MV-4-11 (cell line): ENCODE measurements around the gene CD14.
"Not testable (repeated sequence)": the region's sequence is repeated elsewhere in the genome, so short reads cannot be mapped to it uniquely, and the experiment has no call there.

ENCODE experiments used
- DNase-seq: peaks from one replicate; lab custom pipeline; 2025; lab: John Stamatoyannopoulos, UW

Gene CD14

DNA sequence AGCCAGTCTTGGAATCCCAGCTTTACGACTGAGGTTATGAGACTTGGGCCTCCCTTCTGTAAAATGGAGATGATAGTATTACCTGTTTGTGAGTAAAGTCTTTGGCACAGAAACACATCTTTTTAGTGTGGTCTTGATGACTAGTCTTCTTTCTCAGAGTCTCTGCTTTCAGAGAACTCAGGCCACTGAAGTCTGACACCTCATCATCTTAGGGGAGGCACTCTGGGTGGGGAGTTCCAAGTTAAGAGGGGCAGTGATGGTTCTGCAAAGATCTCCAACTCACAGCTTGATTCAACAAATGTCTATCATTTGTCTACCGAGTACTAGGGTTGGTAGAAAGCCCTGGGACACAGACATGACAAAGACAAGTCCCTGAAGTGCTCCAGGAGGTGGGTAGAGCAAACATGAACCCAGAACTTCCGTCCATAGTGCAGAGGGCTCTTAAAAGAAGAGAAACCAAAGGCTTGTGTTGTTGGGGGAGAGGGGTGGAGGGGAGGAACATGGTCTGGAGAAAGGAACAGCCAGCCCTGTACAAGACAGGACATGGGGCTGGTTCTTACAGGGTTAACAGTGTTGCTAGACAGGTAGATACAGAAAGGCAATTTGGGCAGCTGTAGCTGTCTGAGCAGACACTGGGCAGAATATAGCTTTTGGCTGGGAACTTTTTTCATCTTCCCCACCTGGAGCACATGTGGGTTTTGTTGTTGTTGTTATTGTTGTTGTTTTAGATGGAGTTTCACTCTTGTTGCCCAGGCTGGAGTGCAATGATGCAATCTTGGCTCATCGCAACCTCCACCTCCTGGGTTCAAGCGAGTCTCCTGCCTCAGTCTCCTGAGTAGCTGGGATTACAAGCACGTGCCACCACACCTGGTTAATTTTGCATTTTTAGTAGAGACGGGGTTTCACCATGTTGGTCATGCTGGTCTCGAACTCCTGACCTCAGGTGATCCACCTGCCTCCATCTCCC, 2.6 kb upstream of the CD14 start:
- DNase-seq = no peak

DNA sequence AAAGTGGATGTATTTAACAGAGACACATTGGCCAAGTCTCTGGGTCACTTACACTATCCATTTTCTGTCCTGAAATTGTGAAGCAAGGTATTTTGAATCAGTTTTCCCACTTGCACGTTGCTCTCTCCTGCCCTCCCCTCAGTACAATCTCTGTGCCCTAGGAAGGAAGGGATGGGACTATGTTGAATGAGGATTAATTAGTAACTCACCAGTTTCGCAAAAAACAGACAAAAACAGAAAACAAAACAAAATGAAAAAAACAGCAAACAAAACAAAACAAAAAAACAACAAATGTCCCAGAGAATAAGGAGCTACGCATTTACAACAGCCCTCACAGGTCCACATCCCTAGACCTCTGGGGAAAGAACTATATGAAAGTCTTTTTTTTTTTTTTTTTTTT, 1.1 kb upstream of the CD14 start:
- no peak for DNase-seq

DNA sequence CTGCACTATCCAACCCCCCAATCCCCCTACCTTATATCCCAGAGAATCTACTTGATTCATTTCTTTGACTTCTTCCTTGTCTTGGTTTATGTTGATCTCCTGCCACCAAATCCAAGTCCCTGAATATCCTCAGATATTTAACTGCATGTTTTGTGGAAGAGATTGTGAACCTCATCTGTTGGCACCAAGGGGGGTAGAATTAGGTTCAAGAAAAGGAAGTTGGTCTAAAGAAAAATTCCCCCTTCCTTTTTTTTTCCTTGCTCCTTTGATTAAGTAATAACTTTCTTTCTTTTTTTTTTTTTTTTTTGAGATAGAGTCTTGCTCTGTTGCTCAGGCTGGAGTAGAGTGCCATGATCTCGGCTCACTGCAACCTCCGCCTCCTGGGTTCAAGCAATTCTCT, 526 bp upstream of the CD14 start:
- peak; percentile 59 for DNase-seq

DNA sequence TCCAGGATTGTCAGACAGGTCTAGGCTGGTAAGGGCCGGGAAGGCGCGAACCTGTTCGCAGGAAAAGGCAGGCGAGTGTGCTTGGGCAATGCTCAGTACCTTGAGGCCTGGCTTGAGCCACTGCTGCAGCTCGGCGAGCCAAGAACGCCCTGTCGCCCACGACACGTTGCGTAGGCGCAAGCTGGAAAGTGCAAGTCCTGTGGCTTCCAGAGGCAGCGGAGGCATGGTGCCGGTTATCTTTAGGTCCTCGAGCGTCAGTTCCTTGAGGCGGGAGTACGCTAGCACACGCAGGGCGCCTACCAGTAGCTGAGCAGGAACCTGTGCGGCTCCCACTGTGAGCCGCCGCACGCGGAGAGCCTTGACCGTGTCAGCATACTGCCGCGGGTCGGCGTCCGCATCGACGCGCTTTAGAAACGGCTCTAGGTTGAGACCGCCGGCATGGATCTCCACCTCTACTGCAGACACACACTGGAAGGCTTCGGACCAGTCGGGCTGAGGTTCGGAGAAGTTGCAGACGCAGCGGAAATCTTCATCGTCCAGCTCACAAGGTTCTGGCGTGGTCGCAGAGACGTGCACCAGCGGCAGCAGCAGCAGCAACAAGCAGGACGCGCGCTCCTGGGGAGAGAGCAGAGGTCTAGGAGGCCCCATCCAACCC, 482 bp downstream of the CD14 start:
- peak; percentile 47 for DNase-seq

DNA sequence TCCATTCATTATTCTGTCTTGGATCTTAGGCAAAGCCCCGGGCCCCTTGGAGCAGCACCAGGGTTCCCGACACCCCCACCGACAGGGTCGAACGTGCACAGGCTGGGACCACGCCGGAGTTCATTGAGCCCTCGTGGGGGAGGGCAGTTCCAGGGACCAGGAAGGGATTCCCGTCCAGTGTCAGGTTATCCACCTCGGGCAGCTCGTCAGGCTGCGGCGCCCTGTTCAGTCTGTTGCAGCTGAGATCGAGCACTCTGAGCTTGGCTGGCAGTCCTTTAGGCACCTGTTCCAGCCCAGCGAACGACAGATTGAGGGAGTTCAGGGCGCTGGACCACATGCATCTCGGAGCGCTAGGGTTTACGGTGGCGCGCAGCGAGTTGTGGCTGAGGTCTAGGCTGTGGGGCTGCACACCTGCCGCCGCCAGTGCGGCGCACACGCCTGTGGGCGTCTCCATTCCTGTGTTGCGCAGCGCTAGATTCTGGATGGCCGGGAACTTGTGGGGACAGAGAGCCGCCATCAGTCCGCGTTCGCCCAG, 1.1 kb downstream of the CD14 start:
- DNase-seq = no peak

DNA sequence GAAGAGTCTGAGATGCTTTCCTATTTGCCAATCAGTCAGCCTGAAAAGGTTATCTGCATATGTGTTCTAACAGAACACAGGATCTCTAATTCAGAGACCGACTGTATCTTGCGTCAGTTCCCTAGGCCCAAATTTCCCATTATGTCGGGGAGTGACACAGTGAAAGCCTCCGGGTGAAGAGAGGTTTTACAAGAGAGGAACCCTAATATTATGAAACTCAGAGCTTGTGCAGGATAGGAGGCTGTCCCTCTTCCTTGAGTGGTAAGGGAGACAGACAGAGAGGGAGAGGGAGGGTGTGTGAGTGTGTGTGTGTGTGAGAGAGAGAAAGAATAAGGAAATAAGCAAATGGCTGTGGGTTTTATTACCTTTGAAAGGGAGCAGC, 1.9 kb downstream of the CD14 start:
- DNase-seq = peak; percentile 55

DNA sequence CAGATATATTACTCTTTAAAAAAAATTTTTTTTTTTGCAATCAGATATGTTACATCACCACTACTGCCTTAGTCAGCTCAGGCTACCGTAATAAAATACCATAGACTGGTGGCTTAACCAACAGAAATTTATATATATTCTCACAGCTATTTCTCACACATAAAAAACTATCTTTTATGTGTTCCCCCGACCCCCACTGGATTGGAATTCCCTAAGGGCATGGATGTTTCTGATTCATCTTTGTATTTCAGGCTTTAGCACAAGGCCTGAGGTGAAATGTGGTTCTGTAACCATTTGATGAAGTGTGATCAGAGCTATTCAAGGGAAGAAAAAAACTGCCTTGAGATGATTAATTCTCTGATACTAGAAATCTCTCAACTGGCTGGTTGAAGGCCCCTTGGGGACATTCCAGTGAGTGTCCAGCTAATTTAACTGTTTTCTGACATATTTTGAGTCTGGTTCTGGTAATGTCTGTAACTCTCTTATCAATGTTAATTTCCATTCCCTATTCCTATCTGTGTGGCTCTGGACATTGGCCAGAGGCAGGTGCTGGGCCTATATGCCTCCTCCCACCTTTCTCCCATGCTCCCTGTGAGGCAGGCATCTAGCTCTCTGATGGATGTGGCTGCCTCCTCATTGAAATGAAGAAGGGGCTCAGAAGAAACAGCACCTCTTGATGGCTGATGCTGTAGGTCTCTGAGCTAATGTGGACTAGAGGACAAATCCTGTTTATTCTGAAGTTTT, 2.5 kb downstream of the CD14 start:
- DNase-seq = no peak

DNA sequence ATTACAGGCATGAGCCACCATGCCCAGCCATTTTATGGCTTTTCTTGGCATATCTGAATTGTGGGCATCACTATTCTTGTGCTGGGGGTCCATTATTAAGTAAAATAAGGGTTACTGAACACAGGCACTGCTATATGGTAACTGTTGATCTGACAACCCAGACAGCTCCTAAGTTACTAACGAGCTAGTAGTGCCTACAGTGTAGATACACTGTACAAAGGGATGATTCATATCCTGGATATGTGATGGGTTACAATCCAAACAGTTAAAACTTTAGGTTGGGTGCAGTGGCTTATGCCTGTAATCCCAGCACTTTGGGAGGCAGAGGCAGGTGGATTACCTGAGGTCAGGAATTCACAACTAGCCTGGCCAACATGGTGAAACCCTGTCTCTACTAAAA, 4.3 kb downstream of the CD14 start:
- no peak for DNase-seq

DNA sequence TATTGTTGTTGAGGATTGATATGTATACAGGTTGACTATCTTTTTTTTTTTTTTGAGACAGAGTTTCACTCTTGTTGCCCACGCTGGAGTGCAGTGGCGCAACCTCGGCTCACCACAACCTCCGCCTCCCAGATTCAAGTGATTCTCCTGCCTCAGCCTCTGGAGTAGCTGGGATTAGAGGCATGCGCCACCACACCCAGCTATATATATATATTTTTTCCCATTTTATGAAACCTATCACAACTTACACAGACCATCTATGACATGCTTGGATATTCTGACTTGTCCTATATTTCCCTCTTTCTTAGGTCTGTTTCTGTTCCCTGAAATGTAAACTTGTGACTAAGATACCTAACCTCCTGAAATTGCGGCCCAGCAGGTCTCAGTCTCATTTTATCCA, 5.0 kb downstream of the CD14 start:
- peak; percentile 2 for DNase-seq

DNA sequence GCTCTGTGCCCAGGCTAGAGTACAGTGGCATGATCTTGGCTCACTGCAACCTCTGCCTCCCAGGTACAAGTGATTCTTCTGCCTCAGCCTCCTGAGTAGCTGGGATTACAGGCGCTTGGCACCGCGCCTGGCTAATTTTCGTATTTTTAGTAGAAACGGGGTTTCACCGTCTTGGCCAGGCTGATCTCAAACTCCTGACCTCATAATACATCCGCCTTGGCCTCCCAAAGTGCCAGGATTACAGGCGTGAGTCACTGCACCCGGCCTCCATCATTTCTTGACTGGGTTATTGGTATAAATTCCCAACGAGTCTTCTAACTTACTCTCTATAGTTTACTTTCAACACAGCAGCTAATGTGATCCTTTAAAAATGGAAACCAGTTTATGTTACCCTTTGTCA, 8.1 kb downstream of the CD14 start:
- not testable (repeated sequence) for DNase-seq

DNA sequence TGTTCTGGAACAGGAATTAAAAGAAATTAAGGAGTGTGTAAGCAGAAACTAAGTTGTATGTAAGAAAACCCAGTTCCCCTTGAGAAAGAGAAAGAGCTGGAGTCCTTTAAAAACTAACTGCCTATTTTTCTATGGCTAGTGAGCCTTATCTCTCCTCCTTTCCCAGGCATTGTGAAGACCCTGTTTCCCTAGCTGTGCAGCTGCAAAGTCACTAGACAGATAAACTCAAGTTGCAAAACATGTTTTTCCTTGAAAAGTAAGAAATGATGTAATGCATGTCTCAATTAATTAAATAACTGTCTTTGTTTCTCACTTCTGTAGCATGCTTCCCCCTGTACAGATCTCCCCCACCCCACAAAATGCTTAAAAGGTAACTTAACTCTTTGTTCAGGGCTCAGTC, 9.9 kb downstream of the CD14 start:
- not testable (repeated sequence) for DNase-seq

DNA sequence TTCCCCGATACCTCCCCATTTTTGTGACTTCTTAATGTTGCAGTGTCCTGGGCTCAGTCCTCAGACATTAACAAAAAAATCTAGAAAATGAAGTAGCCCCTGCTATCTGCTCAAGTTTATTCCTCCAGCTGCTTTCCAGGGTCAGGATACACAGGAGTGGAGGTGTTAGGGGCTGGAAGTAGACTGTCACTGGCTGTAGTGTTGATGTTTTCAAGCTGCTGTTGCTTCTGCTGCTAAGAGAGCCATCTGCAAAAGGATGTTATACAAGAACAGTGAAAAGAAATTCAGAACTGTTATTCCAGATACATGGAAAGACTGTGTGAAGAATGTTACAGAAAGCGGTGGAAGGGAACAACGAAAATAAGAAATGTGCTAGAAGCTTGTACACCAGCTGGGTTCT, 10.7 kb downstream of the CD14 start:
- DNase-seq = no peak

DNA sequence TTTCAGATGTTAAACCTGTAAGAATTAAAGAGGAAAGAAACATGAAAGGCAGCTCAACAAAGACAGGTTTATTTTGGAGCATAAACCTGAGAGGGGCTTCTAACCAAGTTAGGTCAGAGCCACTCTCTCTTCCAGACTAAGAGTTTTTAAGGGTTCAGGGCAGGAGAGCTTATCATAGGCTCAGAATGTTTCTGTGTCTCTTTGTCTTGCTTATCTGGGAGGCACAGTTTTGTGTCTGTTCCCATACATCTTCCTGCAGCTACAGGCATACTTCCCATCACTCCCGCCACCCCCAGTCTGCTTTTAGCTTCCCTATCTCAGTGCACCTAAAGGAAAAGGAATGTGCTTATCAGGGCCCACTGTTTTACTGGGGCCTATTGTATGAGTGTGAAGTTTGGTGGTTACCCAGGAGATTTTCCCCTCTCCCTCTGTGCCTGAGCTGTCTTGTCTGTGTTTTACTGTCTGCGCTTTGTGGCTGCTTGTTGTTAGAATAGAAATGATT, 21.9 kb downstream of the CD14 start:
- DNase-seq = no peak

DNA sequence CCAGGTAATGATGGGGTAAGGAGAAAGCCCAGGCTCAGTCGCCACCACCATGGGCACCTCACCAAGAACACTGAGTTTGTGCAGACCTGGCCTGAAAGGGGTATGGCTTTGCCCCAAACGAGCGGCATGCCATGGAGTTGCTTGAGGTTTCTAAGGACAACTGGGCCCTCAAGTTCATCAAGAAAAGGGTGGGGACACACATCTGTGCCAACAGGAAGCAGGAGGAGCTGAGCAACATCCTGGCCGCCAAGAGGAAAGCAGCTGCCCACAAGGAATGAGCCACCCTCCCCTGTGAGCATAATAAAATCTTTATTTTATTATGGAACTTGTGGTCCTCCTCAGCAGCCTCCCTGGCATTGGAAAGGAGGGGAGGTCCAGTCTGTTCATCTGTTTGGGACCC, 23.8 kb downstream of the CD14 start:
- DNase-seq = peak; percentile 76

DNA sequence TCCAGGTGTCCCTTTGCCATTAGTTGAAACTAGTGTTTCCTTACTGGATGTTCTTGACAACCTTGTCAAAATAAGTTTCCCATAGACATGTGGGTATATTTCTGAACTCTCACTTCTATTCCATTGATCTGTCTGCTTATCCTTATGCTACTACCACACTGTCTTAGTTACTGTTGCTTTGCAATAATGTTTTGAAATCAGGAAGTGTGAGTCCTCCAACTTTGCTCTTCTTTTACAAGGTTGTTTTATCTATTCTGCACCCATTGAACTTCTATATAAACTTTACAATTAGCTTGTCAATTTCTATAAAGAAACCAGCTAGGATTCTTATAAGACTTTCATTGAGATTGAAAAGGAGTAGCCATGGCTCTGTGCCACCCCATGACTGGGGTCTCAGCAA, 24.3 kb downstream of the CD14 start:
- peak; percentile 62 for DNase-seq

DNA sequence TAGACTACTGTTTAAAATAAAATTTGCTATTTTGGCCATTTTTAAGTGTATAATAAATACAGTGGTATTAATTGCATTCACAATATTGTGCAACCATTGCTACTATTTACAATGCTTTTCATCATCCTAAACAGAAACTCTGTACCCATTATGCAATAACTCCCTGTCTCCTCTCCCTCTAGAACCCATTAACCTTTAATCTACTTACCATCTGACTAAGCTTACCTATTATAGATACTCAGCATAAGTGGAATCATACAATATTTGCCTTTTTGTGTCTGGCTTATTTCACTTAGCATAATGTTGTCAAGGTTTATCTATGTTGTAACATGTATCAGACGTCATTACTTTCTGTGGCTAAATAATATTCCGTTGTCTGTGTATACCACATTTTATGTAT, 25.9 kb downstream of the CD14 start:
- peak; percentile 43 for DNase-seq

DNA sequence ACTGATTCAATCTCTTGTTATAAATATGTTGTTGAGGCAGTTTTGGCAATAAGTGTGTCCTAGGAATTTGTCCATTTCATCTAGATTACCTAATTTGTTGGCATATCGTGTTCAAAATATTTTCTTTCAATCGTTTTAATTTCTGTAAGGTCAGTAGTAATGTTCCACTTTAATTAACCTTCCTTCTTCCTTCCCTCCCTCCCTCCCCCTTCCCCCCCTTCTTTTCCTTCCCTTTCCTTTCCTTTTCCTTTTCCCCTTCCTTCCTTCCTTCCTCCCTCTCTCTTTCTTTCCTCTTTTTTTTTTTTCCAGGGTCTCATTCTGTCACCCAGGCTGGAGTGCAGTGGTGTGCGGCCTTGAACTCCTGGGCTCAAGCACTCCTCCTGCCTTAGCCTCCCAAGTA, 27.1 kb downstream of the CD14 start:
- DNase-seq = no peak

DNA sequence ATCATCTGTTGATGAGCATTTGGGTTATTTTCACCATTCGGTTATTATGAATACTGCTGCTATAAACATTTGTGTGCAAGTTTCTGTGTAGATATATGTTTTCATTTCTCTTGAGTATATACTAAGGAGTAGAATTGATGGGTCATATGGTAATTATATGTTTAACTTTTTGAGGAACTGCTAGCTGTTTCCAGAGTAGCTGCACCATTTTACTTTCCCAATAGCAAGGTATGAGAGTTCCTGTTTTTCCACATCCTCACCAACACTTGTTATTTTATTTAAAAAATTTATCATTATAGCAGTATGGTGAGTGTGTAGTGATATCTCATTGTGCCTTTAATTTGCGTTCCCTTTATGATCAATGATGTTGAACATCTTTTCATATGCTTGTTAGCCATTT, 29.2 kb downstream of the CD14 start:
- DNase-seq = no peak

DNA sequence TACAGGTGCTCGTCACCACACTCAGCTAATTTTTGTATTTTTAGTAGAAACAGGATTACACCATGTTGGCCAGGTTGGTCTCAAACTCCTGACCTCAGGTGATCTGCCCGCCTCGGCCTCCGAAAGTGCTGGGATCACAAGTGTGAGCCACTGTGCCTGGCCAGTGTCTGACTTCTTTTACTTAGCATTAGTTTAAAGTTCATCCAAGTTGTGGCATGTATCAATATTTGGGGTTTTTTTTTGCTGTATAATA, 29.6 kb downstream of the CD14 start:
- not testable (repeated sequence) for DNase-seq

DNA sequence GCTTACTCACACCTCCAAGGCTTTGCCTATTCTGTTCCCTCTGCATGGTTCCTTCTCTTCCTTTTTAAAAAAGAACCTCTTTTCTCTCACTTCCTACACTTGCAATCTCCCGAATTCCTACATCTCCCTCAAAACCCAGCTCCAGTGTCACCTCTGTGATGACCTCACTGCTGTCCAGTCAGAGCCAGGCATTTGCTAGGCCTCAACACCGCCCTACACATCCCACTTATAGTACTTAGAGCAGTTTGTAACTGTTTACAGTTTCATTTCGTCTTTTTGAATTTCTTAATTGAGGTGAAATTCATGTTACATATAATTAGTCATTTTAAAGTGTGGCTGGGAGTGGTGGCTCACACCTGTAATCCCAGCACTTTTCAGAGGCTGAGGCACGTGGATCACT, 30.8 kb downstream of the CD14 start:
- DNase-seq = peak; percentile 74

DNA sequence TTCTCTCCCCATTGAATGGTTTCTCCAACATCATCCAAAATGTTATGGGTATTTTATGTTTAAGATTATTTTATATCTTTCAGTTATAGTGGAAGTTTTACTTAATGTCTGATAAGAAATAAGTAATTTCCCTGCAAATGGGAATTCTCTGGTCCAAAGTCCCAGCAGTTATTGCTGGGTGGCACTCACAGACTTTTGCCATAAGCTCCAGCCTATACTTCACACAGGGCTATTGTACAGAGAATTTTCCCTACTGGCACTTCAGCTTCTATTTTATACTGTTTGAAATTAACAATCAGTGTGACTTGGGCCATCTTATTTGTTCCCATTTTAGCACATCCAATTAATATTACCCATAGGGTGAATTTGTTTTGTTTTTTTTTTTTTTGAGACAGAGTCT, 32.9 kb downstream of the CD14 start:
- DNase-seq = no peak

DNA sequence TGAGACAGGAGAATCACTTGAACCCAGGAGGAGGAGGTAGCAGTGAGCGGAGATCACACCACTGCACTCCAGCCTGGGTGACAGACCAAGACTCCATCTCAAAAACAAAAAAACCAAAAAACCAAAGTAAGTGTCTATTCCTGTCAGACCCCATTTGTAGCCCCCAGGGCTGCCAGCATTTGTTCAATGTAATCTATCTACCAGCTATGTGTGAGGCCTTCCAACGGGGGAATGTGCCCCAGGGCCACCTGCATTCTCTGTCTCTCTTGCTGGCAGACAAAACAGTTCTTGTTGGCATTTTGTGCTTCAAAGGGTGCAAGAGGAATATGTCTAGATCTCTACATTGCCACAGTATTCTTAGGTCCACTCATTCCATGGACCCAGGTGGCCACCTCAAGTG, 34.1 kb downstream of the CD14 start:
- no peak for DNase-seq

DNA sequence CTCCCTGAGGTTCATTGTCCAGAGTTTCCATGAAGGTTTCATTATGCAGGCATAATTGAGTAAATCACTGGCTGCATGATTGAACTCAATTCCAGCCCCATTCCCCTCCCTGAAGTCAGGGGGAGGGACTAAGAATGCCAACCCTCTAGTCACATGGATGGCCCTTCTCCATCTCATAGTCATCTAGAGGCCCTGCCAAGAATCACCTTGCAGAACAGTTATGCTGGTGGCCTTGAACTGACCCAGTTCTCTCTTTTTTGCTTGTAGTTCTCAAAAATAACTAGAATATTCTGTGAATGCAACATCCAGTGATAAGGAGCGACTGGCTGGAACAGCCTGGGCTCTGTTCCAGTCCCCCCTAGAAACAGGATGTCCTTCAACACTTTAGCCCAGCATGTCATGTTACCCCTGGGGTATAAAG, 36.6 kb downstream of the CD14 start:
- no peak for DNase-seq
